ENCODE results near the gene ATL1.

The ATL1 gene

GRCh38 chr14:50599700-50600444 is 39.9 kb downstream of the ATL1 start:
- no peaks in the 10 kb centered on the region for H3K9me3 ChIP-seq
- H3K27ac ChIP-seq: no peak overlapping the region
- H3K9ac ChIP-seq: no peak overlapping the region
- H3K4me2 ChIP-seq: no peak overlapping the region
- H3K27me3 ChIP-seq: no peaks in the 10 kb centered on the region
- no peaks in the 10 kb centered on the region for H3K36me3 ChIP-seq
- no peak overlapping the region for H3K4me3 ChIP-seq
- peaks cover 12% of the 10 kb centered on the region; the same call in 1 of the 2 replicates for H3K4me1 ChIP-seq
- H4K20me1 ChIP-seq: no peaks in the 10 kb centered on the region
- no peak for TF ChIP-seq Cebpa-rat (IDR thresholded peaks at IDR 0.05)

- H3K9ac ChIP-seq: no peak overlapping the region
- H3K27ac ChIP-seq: no peak overlapping the region
- no peaks in the 10 kb centered on the region for H3K9me3 ChIP-seq
- H3K36me3 ChIP-seq: no peaks in the 10 kb centered on the region
- no peaks in the 10 kb centered on the region for H4K20me1 ChIP-seq
- H3K4me2 ChIP-seq: no peak overlapping the region
- peaks cover 12% of the 10 kb centered on the region; the same call in 1 of the 2 replicates for H3K4me1 ChIP-seq
- TF ChIP-seq Cebpa-rat (IDR thresholded peaks at IDR 0.05): no peak
- no peaks in the 10 kb centered on the region for H3K27me3 ChIP-seq
- no peak overlapping the region for H3K4me3 ChIP-seq
Measured at GRCh38 chr14:50600849-50601248, 40.9 kb downstream of the ATL1 start.

- TF ChIP-seq Cebpa-rat (IDR thresholded peaks at IDR 0.05): no peak
- Histone ChIP-seq H4K20me1 (no peaks in the 10 kb centered on the region), H3K4me3 (no peak overlapping the region), H3K27ac (no peak overlapping the region), H3K27me3 (no peaks in the 10 kb centered on the region), H3K4me1 (peaks cover 12% of the 10 kb centered on the region; the same call in 1 of the 2 replicates), H3K4me2 (no peak overlapping the region), H3K9me3 (no peaks in the 10 kb centered on the region), H3K36me3 (no peaks in the 10 kb centered on the region), H3K9ac (no peak overlapping the region)
Measured at GRCh38 chr14:50601394-50601793, 41.4 kb downstream of the ATL1 start.

GRCh38 chr14:50602035-50602434 is 42.1 kb downstream of the ATL1 start:
- no peaks in the 10 kb centered on the region for H3K9me3 ChIP-seq
- H3K27ac ChIP-seq: no peak overlapping the region
- no peak overlapping the region for H3K4me3 ChIP-seq
- no peaks in the 10 kb centered on the region for H3K27me3 ChIP-seq
- TF ChIP-seq Cebpa-rat (IDR thresholded peaks at IDR 0.05): no peak
- peaks cover 12% of the 10 kb centered on the region; the same call in 1 of the 2 replicates for H3K4me1 ChIP-seq
- H3K36me3 ChIP-seq: no peaks in the 10 kb centered on the region
- peak overlapping the region; percentile 29 for H3K4me2 ChIP-seq
- no peak overlapping the region for H3K9ac ChIP-seq
- no peaks in the 10 kb centered on the region for H4K20me1 ChIP-seq

- Histone ChIP-seq H3K27ac (no peak overlapping the region), H3K27me3 (no peaks in the 10 kb centered on the region), H3K9ac (no peak overlapping the region), H3K4me1 (peaks cover 12% of the 10 kb centered on the region; the same call in 1 of the 2 replicates), H3K4me3 (no peak overlapping the region), H3K9me3 (no peaks in the 10 kb centered on the region), H3K36me3 (no peaks in the 10 kb centered on the region), H4K20me1 (no peaks in the 10 kb centered on the region), H3K4me2 (no peak overlapping the region)
- TF ChIP-seq Cebpa-rat (IDR thresholded peaks at IDR 0.05): no peak
Measured at GRCh38 chr14:50603565-50603964, 43.6 kb downstream of the ATL1 start.

GRCh38 chr14:50605766-50606165 is 45.8 kb downstream of the ATL1 start:
- H3K36me3 ChIP-seq: no peaks in the 10 kb centered on the region
- no peak overlapping the region for H3K27ac ChIP-seq
- H3K4me3 ChIP-seq: no peak overlapping the region
- TF ChIP-seq Cebpa-rat (IDR thresholded peaks at IDR 0.05): no peak
- peaks cover 9% of the 10 kb centered on the region; the same call in 1 of the 2 replicates for H3K4me1 ChIP-seq
- no peak overlapping the region for H3K9ac ChIP-seq
- H4K20me1 ChIP-seq: no peaks in the 10 kb centered on the region
- no peak overlapping the region for H3K4me2 ChIP-seq
- H3K9me3 ChIP-seq: no peaks in the 10 kb centered on the region
- H3K27me3 ChIP-seq: no peaks in the 10 kb centered on the region

- Histone ChIP-seq H3K36me3 (no peaks in the 10 kb centered on the region), H4K20me1 (no peaks in the 10 kb centered on the region), H3K9me3 (no peaks in the 10 kb centered on the region), H3K27ac (no peak overlapping the region), H3K4me1 (peaks cover 7% of the 10 kb centered on the region; the same call in 1 of the 2 replicates), H3K9ac (no peak overlapping the region), H3K4me3 (no peak overlapping the region), H3K4me2 (no peak overlapping the region), H3K27me3 (no peaks in the 10 kb centered on the region)
- no peak for TF ChIP-seq Cebpa-rat (IDR thresholded peaks at IDR 0.05)
Measured at GRCh38 chr14:50606468-50606867, 46.5 kb downstream of the ATL1 start.

GRCh38 chr14:50607181-50607580 is 47.2 kb downstream of the ATL1 start:
- peaks cover 2% of the 10 kb centered on the region; the same call in 1 of the 2 replicates for H3K4me1 ChIP-seq
- no peak overlapping the region for H3K9ac ChIP-seq
- no peak overlapping the region for H3K4me3 ChIP-seq
- H3K27me3 ChIP-seq: no peaks in the 10 kb centered on the region
- no peaks in the 10 kb centered on the region for H3K36me3 ChIP-seq
- no peaks in the 10 kb centered on the region for H4K20me1 ChIP-seq
- no peak overlapping the region for H3K27ac ChIP-seq
- no peak for TF ChIP-seq Cebpa-rat (IDR thresholded peaks at IDR 0.05)
- no peaks in the 10 kb centered on the region for H3K9me3 ChIP-seq
- H3K4me2 ChIP-seq: no peak overlapping the region

GRCh38 chr14:50607761-50608160 is 47.8 kb downstream of the ATL1 start:
- Histone ChIP-seq H3K27me3 (no peaks in the 10 kb centered on the region), H3K4me3 (no peak overlapping the region), H3K27ac (no peak overlapping the region), H3K4me1 (no peaks in the 10 kb centered on the region), H3K36me3 (no peaks in the 10 kb centered on the region), H3K9me3 (no peaks in the 10 kb centered on the region), H4K20me1 (no peaks in the 10 kb centered on the region), H3K9ac (no peak overlapping the region), H3K4me2 (no peak overlapping the region)
- TF ChIP-seq Cebpa-rat (IDR thresholded peaks at IDR 0.05): no peak

GRCh38 chr14:50608302-50608851 is 48.4 kb downstream of the ATL1 start:
- no peaks in the 10 kb centered on the region for H3K4me1 ChIP-seq
- H3K9me3 ChIP-seq: no peaks in the 10 kb centered on the region
- no peak overlapping the region for H3K4me3 ChIP-seq
- no peaks in the 10 kb centered on the region for H4K20me1 ChIP-seq
- no peaks in the 10 kb centered on the region for H3K27me3 ChIP-seq
- H3K27ac ChIP-seq: no peak overlapping the region
- no peak overlapping the region for H3K9ac ChIP-seq
- TF ChIP-seq Cebpa-rat (IDR thresholded peaks at IDR 0.05): no peak
- H3K4me2 ChIP-seq: no peak overlapping the region
- no peaks in the 10 kb centered on the region for H3K36me3 ChIP-seq
